HG03558 (cell line): ENCODE data around the gene CP.

Experiments used
- ATAC-seq: cut with Tn5 transposase; IDR thresholded peaks from one replicate; pipeline ENCODE4 v1.9.1; 2021; ENCODE audit warnings: moderate number of reproducible peaks; ENCODE audit not compliant: unreplicated experiment; ENCODE audit errors: extremely low read depth

Gene CP

GRCh38 chr3:149195221-149195620, 26.4 kb downstream of the CP start:
- ATAC-seq, result no peak

GRCh38 chr3:149188494-149188893, 33.1 kb downstream of the CP start:
- no peak for ATAC-seq

GRCh38 chr3:149186721-149187120, 34.9 kb downstream of the CP start:
- no peak for ATAC-seq

GRCh38 chr3:149186219-149186618, 35.4 kb downstream of the CP start:
- no peak for ATAC-seq

- no peak for ATAC-seq
Observed at GRCh38 chr3:149181182-149181581, 40.4 kb downstream of the CP start.

- ATAC-seq, result no peak
Observed at GRCh38 chr3:149180057-149180573, 41.5 kb downstream of the CP start.

GRCh38 chr3:149179220-149179619, 42.4 kb downstream of the CP start:
- ATAC-seq, result no peak

- ATAC-seq, result no peak
Observed at GRCh38 chr3:149177122-149177521, 44.5 kb downstream of the CP start.

- peak; percentile 98 for ATAC-seq
Observed at GRCh38 chr3:149174901-149175300, 46.7 kb downstream of the CP start.

GRCh38 chr3:149170672-149171071, 51.0 kb downstream of the CP start:
- ATAC-seq, result no peak

GRCh38 chr3:149167898-149168297, 53.7 kb downstream of the CP start:
- no peak for ATAC-seq

- no peak for ATAC-seq
Observed at GRCh38 chr3:149163066-149163465, 58.6 kb downstream of the CP start.

GRCh38 chr3:149162007-149162406, 59.6 kb downstream of the CP start:
- ATAC-seq, result no peak

- no peak for ATAC-seq
Observed at GRCh38 chr3:149160754-149161300, 60.8 kb downstream of the CP start.

- ATAC-seq, result no peak
Observed at GRCh38 chr3:149153402-149153801, 68.2 kb downstream of the CP start.

- ATAC-seq, result peak; percentile 96
Observed at GRCh38 chr3:149152420-149152819, 69.2 kb downstream of the CP start.

GRCh38 chr3:149151843-149152242, 69.8 kb downstream of the CP start:
- no peak for ATAC-seq

GRCh38 chr3:149150436-149150835, 71.2 kb downstream of the CP start:
- ATAC-seq, result no peak

GRCh38 chr3:149145974-149146373, 75.7 kb downstream of the CP start:
- ATAC-seq, result peak; percentile 56

- ATAC-seq, result no peak
Observed at GRCh38 chr3:149145356-149145755, 76.3 kb downstream of the CP start.

GRCh38 chr3:149142682-149143081, 78.9 kb downstream of the CP start:
- ATAC-seq, result no peak

GRCh38 chr3:149134575-149134974, 87.1 kb downstream of the CP start:
- ATAC-seq, result no peak

- no peak for ATAC-seq
Observed at GRCh38 chr3:149131589-149131988, 90.0 kb downstream of the CP start.
